HUES6 (cell line): Measurements from ENCODE around the gene ASXL3.

Experiments used
- H3K27ac ChIP-seq: 2 replicates; pipeline ENCODE4 v1.7.0; 2013; ENCODE audit warnings: low read depth, mild to moderate bottlenecking, low read length, inconsistent platforms
- H3K27me3 ChIP-seq: 2 replicates; pipeline ENCODE4 v1.6.1; 2013; ENCODE audit warnings: low read length; ENCODE audit not compliant: control insufficient read depth, insufficient read depth
- H3K36me3 ChIP-seq: 2 replicates; pipeline ENCODE4 v1.6.1; 2013; ENCODE audit warnings: low read length; ENCODE audit not compliant: control insufficient read depth, insufficient read depth
- H3K4me1 ChIP-seq: 2 replicates; pipeline ENCODE4 v1.6.1; 2013; ENCODE audit warnings: low read length; ENCODE audit not compliant: control insufficient read depth, insufficient read depth
- H3K4me3 ChIP-seq: 2 replicates; pipeline ENCODE4 v1.5.1; 2013; ENCODE audit warnings: low read depth, low read length
- H3K9ac ChIP-seq: one replicate; pipeline ENCODE4 v1.6.1; 2013; ENCODE audit warnings: mild to moderate bottlenecking, low read length
- H3K9me3 ChIP-seq: 2 replicates; pipeline ENCODE4 v1.6.1; 2013; ENCODE audit warnings: low read depth, low read length; ENCODE audit not compliant: control insufficient read depth, insufficient read depth

The ASXL3 gene

GRCh38 chr18:33717339-33717738, 139.3 kb downstream of the ASXL3 start:
- no peak overlapping the region for H3K27ac ChIP-seq
- H3K9ac ChIP-seq = no peak overlapping the region
- no peaks in the 10 kb centered on the region for H3K4me1 ChIP-seq
- no peaks in the 10 kb centered on the region for H3K27me3 ChIP-seq
- H3K4me3 ChIP-seq = no peak overlapping the region
- H3K9me3 ChIP-seq = no peaks in the 10 kb centered on the region
- H3K36me3 ChIP-seq = no peaks in the 10 kb centered on the region

DNA sequence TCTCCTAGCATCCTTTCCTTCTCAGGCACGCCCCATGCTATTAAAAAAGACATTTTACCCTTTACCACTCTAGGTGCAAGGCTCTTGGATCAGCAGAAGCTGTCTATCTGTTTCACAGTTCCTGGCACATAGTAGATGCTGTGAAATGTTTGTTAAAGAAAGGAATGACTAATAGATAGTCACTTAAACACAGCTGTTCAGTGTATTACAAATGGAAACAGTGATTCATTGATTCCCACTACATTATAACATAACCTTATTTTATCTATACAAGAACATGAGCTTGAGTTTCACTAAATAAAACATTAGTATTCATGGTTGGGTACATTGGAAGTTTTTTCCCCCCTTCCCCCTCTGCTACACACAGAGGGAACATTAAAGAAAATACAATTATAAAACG, 142.1 kb downstream of the ASXL3 start:
- H3K9ac ChIP-seq = no peak overlapping the region
- no peaks in the 10 kb centered on the region for H3K4me1 ChIP-seq
- no peaks in the 10 kb centered on the region for H3K9me3 ChIP-seq
- no peak overlapping the region for H3K27ac ChIP-seq
- no peaks in the 10 kb centered on the region for H3K27me3 ChIP-seq
- H3K4me3 ChIP-seq = no peak overlapping the region
- H3K36me3 ChIP-seq = no peaks in the 10 kb centered on the region

GRCh38 chr18:33729556-33729955, 151.5 kb downstream of the ASXL3 start:
- H3K9me3 ChIP-seq = no peaks in the 10 kb centered on the region

GRCh38 chr18:33733376-33733775, 155.4 kb downstream of the ASXL3 start:
- H3K27ac ChIP-seq = no peak overlapping the region
- H3K4me1 ChIP-seq = peaks cover 19% of the 10 kb centered on the region
- no peaks in the 10 kb centered on the region for H3K9me3 ChIP-seq
- no peak overlapping the region for H3K9ac ChIP-seq
- H3K4me3 ChIP-seq = no peak overlapping the region
- H3K36me3 ChIP-seq = no peaks in the 10 kb centered on the region
- no peaks in the 10 kb centered on the region for H3K27me3 ChIP-seq

More at GRCh38 chr18:33729556-33729955, 151.5 kb downstream of the ASXL3 start:
- Histone ChIP-seq H3K9ac (no peak overlapping the region), H3K4me1 (peaks cover 10% of the 10 kb centered on the region), H3K27me3 (no peaks in the 10 kb centered on the region), H3K4me3 (no peak overlapping the region), H3K27ac (no peak overlapping the region), H3K36me3 (no peaks in the 10 kb centered on the region)

- Histone ChIP-seq H3K4me3 (no peak overlapping the region), H3K27ac (no peak overlapping the region), H3K36me3 (no peaks in the 10 kb centered on the region), H3K9me3 (no peaks in the 10 kb centered on the region), H3K4me1 (peaks cover 19% of the 10 kb centered on the region), H3K9ac (no peak overlapping the region), H3K27me3 (no peaks in the 10 kb centered on the region)
Measured at GRCh38 chr18:33735428-33735827, 157.4 kb downstream of the ASXL3 start.

- Histone ChIP-seq H3K4me1 (no peaks in the 10 kb centered on the region), H3K4me3 (no peak overlapping the region), H3K9me3 (no peaks in the 10 kb centered on the region), H3K9ac (no peak overlapping the region), H3K27me3 (no peaks in the 10 kb centered on the region), H3K36me3 (no peaks in the 10 kb centered on the region), H3K27ac (no peak overlapping the region)
Measured at GRCh38 chr18:33741760-33742159, 163.7 kb downstream of the ASXL3 start.

DNA sequence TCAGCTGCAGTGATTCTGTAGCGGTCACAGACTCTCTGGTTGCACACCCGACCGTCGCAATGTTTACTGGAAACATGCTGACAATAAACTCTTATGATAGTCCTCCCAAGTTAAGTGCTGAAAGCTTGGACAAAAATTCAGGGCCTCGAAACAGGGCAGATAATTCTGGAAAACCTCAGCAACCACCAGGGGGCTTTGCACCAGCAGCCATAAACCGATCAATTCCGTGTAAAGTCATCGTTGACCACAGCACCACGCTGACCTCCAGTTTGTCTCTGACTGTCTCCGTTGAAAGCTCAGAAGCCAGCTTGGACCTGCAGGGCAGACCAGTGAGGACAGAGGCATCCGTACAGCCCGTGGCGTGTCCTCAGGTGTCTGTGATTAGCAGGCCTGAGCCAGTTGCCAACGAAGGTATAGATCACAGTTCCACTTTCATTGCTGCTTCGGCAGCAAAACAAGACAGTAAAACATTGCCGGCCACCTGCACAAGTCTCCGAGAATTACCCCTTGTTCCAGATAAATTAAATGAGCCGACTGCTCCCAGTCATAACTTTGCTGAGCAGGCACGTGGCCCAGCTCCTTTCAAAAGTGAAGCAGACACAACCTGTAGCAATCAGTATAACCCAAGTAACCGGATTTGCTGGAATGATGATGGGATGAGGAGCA, 166.1 kb downstream of the ASXL3 start:
- Histone ChIP-seq H3K27ac (no peak overlapping the region), H3K4me3 (no peak overlapping the region), H3K36me3 (no peaks in the 10 kb centered on the region), H3K9me3 (no peaks in the 10 kb centered on the region), H3K4me1 (no peaks in the 10 kb centered on the region), H3K27me3 (no peaks in the 10 kb centered on the region), H3K9ac (no peak overlapping the region)

DNA sequence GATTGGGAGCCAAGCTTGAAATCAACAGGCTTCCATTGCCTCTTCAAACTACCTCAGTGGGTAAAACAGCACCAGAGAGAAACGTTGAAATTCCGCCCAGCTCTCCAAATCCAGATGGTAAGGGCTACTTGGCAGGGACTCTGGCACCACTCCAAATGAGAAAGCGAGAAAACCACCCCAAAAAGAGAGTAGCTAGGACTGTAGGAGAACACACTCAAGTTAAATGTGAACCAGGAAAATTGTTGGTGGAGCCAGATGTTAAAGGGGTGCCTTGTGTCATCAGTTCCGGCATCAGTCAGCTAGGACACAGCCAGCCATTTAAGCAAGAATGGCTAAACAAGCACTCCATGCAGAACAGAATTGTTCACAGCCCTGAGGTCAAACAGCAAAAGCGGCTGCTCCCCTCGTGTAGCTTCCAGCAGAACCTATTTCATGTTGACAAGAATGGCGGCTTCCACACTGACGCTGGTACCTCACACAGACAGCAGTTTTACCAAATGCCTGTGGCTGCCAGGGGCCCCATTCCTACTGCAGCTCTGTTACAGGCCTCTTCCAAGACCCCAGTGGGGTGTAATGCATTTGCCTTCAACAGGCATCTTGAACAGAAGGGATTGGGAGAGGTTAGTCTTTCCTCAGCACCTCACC, 167.3 kb downstream of the ASXL3 start:
- H3K9me3 ChIP-seq = no peaks in the 10 kb centered on the region
- H3K36me3 ChIP-seq = no peaks in the 10 kb centered on the region
- no peak overlapping the region for H3K9ac ChIP-seq
- H3K27me3 ChIP-seq = no peaks in the 10 kb centered on the region
- H3K4me3 ChIP-seq = no peak overlapping the region
- H3K27ac ChIP-seq = no peak overlapping the region
- no peaks in the 10 kb centered on the region for H3K4me1 ChIP-seq

GRCh38 chr18:33745871-33746545, 168.0 kb downstream of the ASXL3 start:
- no peak overlapping the region for H3K9ac ChIP-seq
- no peak overlapping the region for H3K4me3 ChIP-seq
- H3K27ac ChIP-seq = no peak overlapping the region
- H3K9me3 ChIP-seq = no peaks in the 10 kb centered on the region
- H3K27me3 ChIP-seq = no peaks in the 10 kb centered on the region
- no peaks in the 10 kb centered on the region for H3K36me3 ChIP-seq
- no peaks in the 10 kb centered on the region for H3K4me1 ChIP-seq

DNA sequence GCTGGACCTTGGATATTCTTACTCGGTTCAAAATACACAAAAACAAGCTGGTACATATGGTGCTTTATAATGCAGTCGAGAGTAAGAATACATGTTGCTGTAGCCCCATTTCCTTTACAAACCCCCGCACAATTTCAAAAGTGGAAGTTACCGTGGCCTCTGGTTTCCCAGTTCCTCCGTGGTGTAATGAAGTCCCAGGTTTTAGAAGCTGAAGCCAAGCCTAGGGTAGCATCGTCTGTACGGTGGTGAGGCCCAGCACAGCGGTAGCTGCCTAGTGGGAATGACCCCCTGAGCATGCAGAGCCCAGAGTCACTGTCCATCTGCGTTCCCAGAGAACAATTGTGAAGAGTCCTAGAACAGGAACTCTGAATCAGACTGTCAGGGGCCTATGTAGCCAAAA, 171.8 kb downstream of the ASXL3 start:
- Histone ChIP-seq H3K9me3 (no peaks in the 10 kb centered on the region), H3K27ac (no peak overlapping the region), H3K4me1 (no peaks in the 10 kb centered on the region), H3K27me3 (no peaks in the 10 kb centered on the region), H3K4me3 (no peak overlapping the region), H3K36me3 (no peaks in the 10 kb centered on the region), H3K9ac (no peak overlapping the region)

DNA sequence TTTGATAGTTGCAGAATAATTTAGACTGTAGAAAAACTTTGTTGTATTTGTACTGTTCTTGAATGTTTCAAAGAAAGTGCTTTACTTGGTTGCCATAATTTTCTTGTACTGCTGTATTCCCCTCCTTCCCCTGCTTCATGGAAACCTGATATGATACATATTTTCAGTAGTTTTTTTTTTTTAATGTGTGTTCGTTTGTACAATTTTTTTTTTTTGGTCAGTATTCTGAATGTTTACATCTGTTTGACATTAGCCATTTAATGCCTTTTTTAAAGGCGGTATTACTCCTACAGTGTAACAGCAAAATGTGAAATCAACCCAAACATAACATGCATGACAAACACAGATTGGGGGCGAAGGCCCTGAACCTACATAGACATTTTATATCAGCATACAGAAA, 172.3 kb downstream of the ASXL3 start:
- Histone ChIP-seq H3K9ac (no peak overlapping the region), H3K4me3 (no peak overlapping the region), H3K9me3 (no peaks in the 10 kb centered on the region), H3K4me1 (no peaks in the 10 kb centered on the region), H3K27ac (no peak overlapping the region), H3K27me3 (no peaks in the 10 kb centered on the region), H3K36me3 (no peaks in the 10 kb centered on the region)
